Measurements from ENCODE around the gene SLC7A14. TPM values are rescaled to one million over a fixed set of nuclear protein-coding genes. Genes with fewer than 3 reads are reported as not detected.
A peak's percentile ranks its signal among the peaks of the same experiment; 100 is the strongest.

The SLC7A14 gene
- polyA plus RNA-seq, 1 donor from 2014 or later = not detected

GRCh38 chr3:170506556-170506955 is 79.3 kb downstream of the SLC7A14 start:
- Mint-ChIP-seq H3K36me3 (no peaks in the 10 kb centered on the region), H3K27me3 (peaks cover 4% of the 10 kb centered on the region), H3K4me1 (no peaks in the 10 kb centered on the region), H3K4me3 (no peak overlapping the region), H3K27ac (no peak overlapping the region), H3K9me3 (no peaks in the 10 kb centered on the region)

DNA sequence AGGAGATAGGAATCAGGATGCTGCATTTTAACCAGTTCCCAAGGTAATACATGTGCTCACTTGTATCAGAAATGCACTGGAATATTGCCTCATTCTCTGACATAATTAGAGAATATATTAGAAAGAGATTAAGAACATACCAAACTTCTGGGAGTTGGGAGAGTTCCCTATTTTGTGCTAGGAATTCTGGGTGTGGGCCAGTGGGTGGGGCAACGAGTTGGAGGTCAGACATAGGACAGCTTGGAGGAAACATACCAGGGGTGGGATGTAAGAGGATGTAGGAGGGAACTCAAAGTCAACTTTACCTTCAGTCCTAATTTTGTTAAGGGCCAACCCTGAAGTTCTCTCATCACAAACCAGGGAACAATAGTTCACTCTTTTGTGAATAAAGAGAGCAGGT is 83.6 kb downstream of the SLC7A14 start:
- H3K9me3 Mint-ChIP-seq = no peaks in the 10 kb centered on the region
- no peak overlapping the region for H3K4me3 Mint-ChIP-seq
- peaks cover 0 to 1% (median 0%) of the 10 kb centered on the region in 3 donors for H3K4me1 Mint-ChIP-seq
- H3K27ac Mint-ChIP-seq = no peak overlapping the region
- H3K36me3 Mint-ChIP-seq = no peaks in the 10 kb centered on the region
- peaks cover 7% of the 10 kb centered on the region for H3K27me3 Mint-ChIP-seq

- no peak overlapping the region for H3K4me3 Mint-ChIP-seq
- H3K36me3 Mint-ChIP-seq = no peaks in the 10 kb centered on the region
- no peaks in the 10 kb centered on the region for H3K9me3 Mint-ChIP-seq
- H3K4me1 Mint-ChIP-seq = peaks cover 0 to 1% (median 0%) of the 10 kb centered on the region in 3 donors
- peaks cover 7% of the 10 kb centered on the region for H3K27me3 Mint-ChIP-seq
- H3K27ac Mint-ChIP-seq = no peak overlapping the region
Observed at GRCh38 chr3:170500995-170501394, 84.9 kb downstream of the SLC7A14 start.

DNA sequence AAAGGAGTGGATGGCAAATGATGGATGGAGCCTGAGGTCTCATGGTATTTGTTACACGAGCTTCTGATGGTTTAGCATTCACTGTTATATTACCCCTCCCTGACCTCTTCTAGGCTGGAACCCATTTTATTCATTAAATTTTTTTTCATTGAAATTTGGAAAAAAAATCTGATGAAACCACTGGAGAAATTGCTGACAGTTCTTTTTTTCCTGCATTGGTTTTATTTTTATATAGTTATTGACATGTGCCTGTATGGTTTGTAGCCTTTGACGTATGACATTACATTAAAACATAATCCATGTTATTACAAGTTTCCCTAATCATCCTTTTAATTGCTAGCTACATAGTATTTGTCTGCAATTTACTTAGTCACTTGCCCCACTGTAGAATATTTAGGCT is 85.4 kb downstream of the SLC7A14 start:
- Mint-ChIP-seq H3K27ac (no peak overlapping the region), H3K4me1 (peaks cover 0 to 1% (median 0%) of the 10 kb centered on the region in 3 donors), H3K4me3 (no peak overlapping the region), H3K27me3 (peaks cover 7% of the 10 kb centered on the region), H3K36me3 (no peaks in the 10 kb centered on the region), H3K9me3 (no peaks in the 10 kb centered on the region)

DNA sequence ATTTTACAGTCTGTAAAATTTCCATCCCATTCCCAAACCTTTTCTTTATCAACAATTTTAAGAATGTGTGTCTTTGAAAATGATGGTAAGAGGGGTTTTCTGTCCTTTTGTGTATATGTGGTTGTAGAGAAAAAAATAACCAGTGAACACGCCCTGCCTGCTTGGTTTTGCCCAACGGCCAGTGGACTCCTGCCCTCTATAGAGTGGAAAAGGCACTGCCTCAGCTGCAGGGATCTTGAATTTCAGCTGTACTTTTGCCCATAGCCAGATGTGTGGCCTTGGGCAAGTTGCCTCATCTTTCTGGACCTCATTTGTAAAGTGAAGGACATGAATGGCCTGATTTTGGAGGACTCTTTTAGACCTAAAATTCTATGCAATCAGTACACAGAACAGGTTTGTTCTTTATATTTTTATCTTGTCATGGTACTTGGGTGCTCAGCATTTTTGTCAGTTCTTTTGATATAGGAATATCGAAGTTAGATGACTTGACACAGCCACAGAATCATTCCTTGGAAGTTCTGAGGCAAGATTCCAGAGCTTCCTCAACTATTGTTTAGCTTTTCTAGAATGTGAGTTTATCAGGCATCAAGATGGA is 86.2 kb downstream of the SLC7A14 start:
- H3K4me3 Mint-ChIP-seq = no peak overlapping the region
- no peaks in the 10 kb centered on the region for H3K36me3 Mint-ChIP-seq
- H3K27ac Mint-ChIP-seq = no peak overlapping the region
- H3K27me3 Mint-ChIP-seq = peaks cover 7% of the 10 kb centered on the region
- H3K4me1 Mint-ChIP-seq = peaks cover 0 to 1% (median 0%) of the 10 kb centered on the region in 3 donors
- H3K9me3 Mint-ChIP-seq = no peaks in the 10 kb centered on the region

- Mint-ChIP-seq H3K27me3 (peaks cover 7% of the 10 kb centered on the region), H3K36me3 (no peaks in the 10 kb centered on the region), H3K27ac (no peak overlapping the region), H3K4me3 (no peak overlapping the region), H3K9me3 (no peaks in the 10 kb centered on the region), H3K4me1 (peaks cover 0 to 1% (median 0%) of the 10 kb centered on the region in 3 donors)
Observed at GRCh38 chr3:170497207-170498095, 88.4 kb downstream of the SLC7A14 start.

GRCh38 chr3:170496868-170497140 is 89.1 kb downstream of the SLC7A14 start:
- Mint-ChIP-seq H3K27me3 (peaks cover 7% of the 10 kb centered on the region), H3K4me1 (peaks cover 0 to 2% (median 1%) of the 10 kb centered on the region in 3 donors), H3K27ac (no peak overlapping the region), H3K36me3 (no peaks in the 10 kb centered on the region), H3K4me3 (no peak overlapping the region), H3K9me3 (no peaks in the 10 kb centered on the region)

GRCh38 chr3:170496026-170496867 is 89.6 kb downstream of the SLC7A14 start:
- H3K4me3 Mint-ChIP-seq = no peak overlapping the region
- no peaks in the 10 kb centered on the region for H3K36me3 Mint-ChIP-seq
- no peaks in the 10 kb centered on the region for H3K9me3 Mint-ChIP-seq
- H3K4me1 Mint-ChIP-seq = peaks cover 0 to 2% (median 1%) of the 10 kb centered on the region in 3 donors
- peaks cover 6% of the 10 kb centered on the region for H3K27me3 Mint-ChIP-seq
- peak overlapping the region in 1 of 3 donors; percentile 60 for H3K27ac Mint-ChIP-seq

GRCh38 chr3:170494766-170495165 is 91.1 kb downstream of the SLC7A14 start:
- no peaks in the 10 kb centered on the region for H3K9me3 Mint-ChIP-seq
- no peak overlapping the region for H3K27ac Mint-ChIP-seq
- no peak overlapping the region for H3K4me3 Mint-ChIP-seq
- no peaks in the 10 kb centered on the region for H3K36me3 Mint-ChIP-seq
- H3K4me1 Mint-ChIP-seq = peaks cover 0 to 2% (median 0%) of the 10 kb centered on the region in 3 donors
- peaks cover 5% of the 10 kb centered on the region for H3K27me3 Mint-ChIP-seq

- H3K4me3 Mint-ChIP-seq = no peak overlapping the region
- H3K4me1 Mint-ChIP-seq = peaks cover 0 to 2% (median 0%) of the 10 kb centered on the region in 3 donors
- H3K9me3 Mint-ChIP-seq = no peaks in the 10 kb centered on the region
- no peaks in the 10 kb centered on the region for H3K36me3 Mint-ChIP-seq
- no peak overlapping the region for H3K27ac Mint-ChIP-seq
- peaks cover 5% of the 10 kb centered on the region for H3K27me3 Mint-ChIP-seq
Observed at GRCh38 chr3:170493712-170494182, 92.1 kb downstream of the SLC7A14 start.

GRCh38 chr3:170491901-170492300 is 94.0 kb downstream of the SLC7A14 start:
- Mint-ChIP-seq H3K27me3 (peaks cover 3% of the 10 kb centered on the region), H3K4me1 (peaks cover 0 to 2% (median 0%) of the 10 kb centered on the region in 3 donors), H3K4me3 (no peak overlapping the region), H3K9me3 (no peaks in the 10 kb centered on the region), H3K36me3 (no peaks in the 10 kb centered on the region), H3K27ac (no peak overlapping the region)

- Mint-ChIP-seq H3K36me3 (no peaks in the 10 kb centered on the region), H3K27me3 (peaks cover 8% of the 10 kb centered on the region), H3K4me1 (peaks cover 0 to 2% (median 0%) of the 10 kb centered on the region in 3 donors)
Observed at GRCh38 chr3:170490828-170491560, 94.9 kb downstream of the SLC7A14 start.

DNA sequence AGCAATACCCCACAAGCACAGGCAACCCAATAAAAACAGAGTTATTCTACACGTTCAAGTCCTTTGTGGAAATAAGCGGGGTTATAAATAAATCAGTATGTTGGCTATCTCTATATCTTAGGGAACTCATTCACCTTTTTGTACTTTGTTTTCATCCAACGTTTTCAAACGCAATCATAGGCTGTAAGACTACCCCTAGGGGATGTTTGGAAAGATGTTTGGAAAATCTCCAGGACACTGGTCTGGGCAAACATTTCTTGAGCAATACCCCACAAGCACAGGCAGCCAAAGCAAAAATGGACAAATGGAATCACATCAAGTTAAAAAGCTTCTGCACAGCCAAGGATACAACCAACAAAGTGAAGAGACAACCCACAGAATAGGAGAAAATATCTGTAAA is 97.1 kb downstream of the SLC7A14 start:
- Mint-ChIP-seq H3K4me3 (no peak overlapping the region), H3K27me3 (peaks cover 17% of the 10 kb centered on the region), H3K9me3 (no peaks in the 10 kb centered on the region), H3K4me1 (peaks cover 0 to 2% (median 0%) of the 10 kb centered on the region in 3 donors), H3K27ac (no peak overlapping the region), H3K36me3 (no peaks in the 10 kb centered on the region)

More at GRCh38 chr3:170490828-170491560, 94.9 kb downstream of the SLC7A14 start:
- H3K27ac Mint-ChIP-seq = no peak overlapping the region
- no peaks in the 10 kb centered on the region for H3K9me3 Mint-ChIP-seq
- no peak overlapping the region for H3K4me3 Mint-ChIP-seq

- Mint-ChIP-seq H3K36me3 (no peaks in the 10 kb centered on the region), H3K4me1 (peaks cover 0 to 1% (median 0%) of the 10 kb centered on the region in 3 donors), H3K27me3 (peaks cover 17% of the 10 kb centered on the region), H3K27ac (no peak overlapping the region), H3K4me3 (no peak overlapping the region), H3K9me3 (no peaks in the 10 kb centered on the region)
Observed at GRCh38 chr3:170487031-170487430, 98.8 kb downstream of the SLC7A14 start.

Measured in IgD-negative memory B cell (primary cell).